ENCODE data around the gene TWIST2. TPM values are rescaled to one million over a fixed set of nuclear protein-coding genes. Genes with fewer than 3 reads are reported as not detected.

The TWIST2 gene
- total RNA-seq, 4 donors from 2014 or later = 10.4 to 30.1 (median 20.8) TPM

DNA sequence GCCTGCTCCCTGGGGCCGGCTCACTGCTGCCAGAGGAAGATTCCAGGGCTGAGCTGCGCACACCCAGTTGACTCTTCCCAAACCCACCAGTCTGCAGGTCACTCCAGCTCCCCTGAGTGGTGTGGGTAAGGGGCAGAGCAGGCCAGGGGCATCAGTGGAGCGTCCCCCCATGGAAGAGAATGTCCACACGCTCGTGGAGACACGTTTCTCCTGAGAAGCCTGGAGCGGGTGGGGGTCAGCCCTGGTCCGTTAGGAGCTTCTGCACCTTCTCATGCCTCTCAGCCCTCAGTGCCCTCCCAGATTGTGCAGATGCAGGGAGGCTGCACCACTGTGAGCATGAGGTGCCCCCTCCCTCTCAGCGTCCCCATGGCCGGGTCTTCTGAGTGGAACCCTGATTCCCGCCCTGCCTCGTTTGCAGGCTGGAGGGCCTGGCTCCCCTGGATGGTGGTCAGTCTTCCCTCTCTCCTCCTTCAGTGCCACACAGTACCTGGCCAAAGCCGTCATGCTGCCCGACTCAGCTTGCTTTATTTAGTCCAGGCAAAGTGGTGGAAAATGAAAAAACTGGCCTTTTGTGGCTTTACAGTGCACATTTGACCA, 37.0 kb downstream of the TWIST2 start:
- DNase-seq = no peak

GRCh38 chr2:238886453-238887094, 38.7 kb downstream of the TWIST2 start:
- no peaks in the 10 kb centered on the region for H3K9me3 ChIP-seq
- 42 to 62% methylated on average over 13 of the region's 13 CpGs for whole genome bisulfite sequencing, 2 donors

More for the DNA sequence above, 37.0 kb downstream of the TWIST2 start:
- Histone ChIP-seq H3K9me3 (no peaks in the 10 kb centered on the region), H3K4me3 (replicated peaks in 1 of 3) (no peak overlapping the region), H3K36me3 (no peaks in the 10 kb centered on the region), H3K4me1 (peaks cover 0 to 5% of the 10 kb centered on the region in 2 donors), H3K27ac (no peak overlapping the region), H3K27me3 (no peaks in the 10 kb centered on the region)
- intact Hi-C loops (cut with DNase I) = loop anchor here (5.0 kb wide), 1 partner anchor 42 kb away; no protein-coding TSS in a partner anchor
- WGBS, 2 donors = 89 to 95% methylated on average over 12 to 14 of the region's 14 CpGs
- TF ChIP-seq, protein P1, sequence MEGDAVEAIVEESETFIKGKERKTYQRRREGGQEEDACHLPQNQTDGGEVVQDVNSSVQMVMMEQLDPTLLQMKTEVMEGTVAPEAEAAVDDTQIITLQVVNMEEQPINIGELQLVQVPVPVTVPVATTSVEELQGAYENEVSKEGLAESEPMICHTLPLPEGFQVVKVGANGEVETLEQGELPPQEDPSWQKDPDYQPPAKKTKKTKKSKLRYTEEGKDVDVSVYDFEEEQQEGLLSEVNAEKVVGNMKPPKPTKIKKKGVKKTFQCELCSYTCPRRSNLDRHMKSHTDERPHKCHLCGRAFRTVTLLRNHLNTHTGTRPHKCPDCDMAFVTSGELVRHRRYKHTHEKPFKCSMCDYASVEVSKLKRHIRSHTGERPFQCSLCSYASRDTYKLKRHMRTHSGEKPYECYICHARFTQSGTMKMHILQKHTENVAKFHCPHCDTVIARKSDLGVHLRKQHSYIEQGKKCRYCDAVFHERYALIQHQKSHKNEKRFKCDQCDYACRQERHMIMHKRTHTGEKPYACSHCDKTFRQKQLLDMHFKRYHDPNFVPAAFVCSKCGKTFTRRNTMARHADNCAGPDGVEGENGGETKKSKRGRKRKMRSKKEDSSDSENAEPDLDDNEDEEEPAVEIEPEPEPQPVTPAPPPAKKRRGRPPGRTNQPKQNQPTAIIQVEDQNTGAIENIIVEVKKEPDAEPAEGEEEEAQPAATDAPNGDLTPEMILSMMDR (IDR thresholded peaks at IDR 0.05) = no peak
- no peak for TF ChIP-seq POLR2A (IDR thresholded peaks at IDR 0.05)

DNA sequence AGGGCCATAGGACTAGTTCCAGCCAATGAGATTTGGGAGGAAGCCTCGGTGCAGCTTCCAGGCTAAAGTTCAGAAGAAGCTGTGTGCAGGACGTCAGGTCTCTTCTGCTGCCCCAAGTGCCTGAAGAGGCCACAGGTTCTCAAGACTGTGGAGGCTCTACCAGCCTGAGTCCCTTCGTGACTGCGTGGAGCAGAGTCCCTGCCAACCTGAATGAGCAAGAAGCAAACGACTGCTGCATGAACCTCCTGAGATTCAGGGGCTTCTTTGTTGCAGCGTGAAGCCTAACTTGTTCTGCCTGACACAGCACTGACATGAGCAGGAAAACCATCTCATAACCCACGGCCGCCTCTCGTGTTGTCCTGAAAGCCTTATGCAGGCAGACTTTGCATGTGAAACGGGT, 39.7 kb downstream of the TWIST2 start:
- no peak overlapping the region for H3K27ac ChIP-seq
- no peak overlapping the region for H3K4me3 ChIP-seq (replicated peaks in 1 of 3)
- H3K9me3 ChIP-seq = no peaks in the 10 kb centered on the region
- intact Hi-C loops (cut with DNase I) = no loop called here
- peaks cover 0 to 5% of the 10 kb centered on the region in 2 donors for H3K4me1 ChIP-seq
- DNase-seq = no peak
- WGBS, 2 donors = 91% methylated on average over 10 of the region's 10 CpGs
- no peak for TF ChIP-seq POLR2A (IDR thresholded peaks at IDR 0.05)
- TF ChIP-seq, protein P1 (IDR thresholded peaks at IDR 0.05) = no peak
- no peaks in the 10 kb centered on the region for H3K36me3 ChIP-seq
- no peaks in the 10 kb centered on the region for H3K27me3 ChIP-seq

More at GRCh38 chr2:238886453-238887094, 38.7 kb downstream of the TWIST2 start:
- Histone ChIP-seq H3K4me1 (peaks cover 0 to 5% of the 10 kb centered on the region in 2 donors), H3K36me3 (no peaks in the 10 kb centered on the region), H3K27me3 (no peaks in the 10 kb centered on the region), H3K27ac (no peak overlapping the region), H3K4me3 (replicated peaks in 1 of 3) (no peak overlapping the region)
- no peak for DNase-seq
- intact Hi-C loops (cut with DNase I) = no loop called here
- TF ChIP-seq, protein P1 (IDR thresholded peaks at IDR 0.05) = no peak
- no peak for TF ChIP-seq POLR2A (IDR thresholded peaks at IDR 0.05)

- Histone ChIP-seq H3K27ac (no peak overlapping the region), H3K4me3 (replicated peaks in 1 of 3) (no peak overlapping the region), H3K27me3 (no peaks in the 10 kb centered on the region), H3K4me1 (peaks cover 0 to 5% of the 10 kb centered on the region in 2 donors), H3K9me3 (no peaks in the 10 kb centered on the region), H3K36me3 (no peaks in the 10 kb centered on the region)
- 75 to 77% methylated on average over 2 of the region's 2 CpGs for WGBS, 2 donors
- intact Hi-C loops (cut with DNase I) = no loop called here
- TF ChIP-seq, protein P1 (IDR thresholded peaks at IDR 0.05) = no peak
- no peak for TF ChIP-seq POLR2A (IDR thresholded peaks at IDR 0.05)
- no peak for DNase-seq
Observed at GRCh38 chr2:238888781-238889180, 40.9 kb downstream of the TWIST2 start.

DNA sequence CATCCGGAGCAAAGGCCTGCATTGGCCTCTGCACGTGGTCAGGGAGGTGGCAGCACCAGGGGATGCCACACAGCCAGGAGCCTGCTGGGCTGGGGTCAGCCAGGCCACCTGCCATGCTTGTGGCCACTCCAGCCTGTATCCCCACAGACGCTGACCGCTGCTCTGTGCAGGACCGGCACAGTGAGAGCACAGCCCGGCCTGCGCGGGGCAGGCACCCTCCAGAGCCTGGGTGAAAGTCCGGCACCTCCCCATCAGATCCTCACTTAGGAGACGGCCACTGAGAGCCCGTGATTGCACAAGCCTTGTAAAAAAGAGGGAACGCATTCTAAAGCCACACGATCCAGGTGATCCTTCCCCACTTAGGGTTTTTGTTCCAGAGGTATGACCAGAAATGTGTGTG, 42.2 kb downstream of the TWIST2 start:
- Histone ChIP-seq H3K36me3 (no peaks in the 10 kb centered on the region), H3K4me1 (peaks cover 0 to 5% of the 10 kb centered on the region in 2 donors), H3K27me3 (no peaks in the 10 kb centered on the region), H3K9me3 (no peaks in the 10 kb centered on the region), H3K4me3 (replicated peaks in 1 of 3) (no peak overlapping the region), H3K27ac (no peak overlapping the region)
- intact Hi-C loops (cut with DNase I) = no loop called here
- WGBS, 2 donors = 93 to 95% methylated on average over 11 to 13 of the region's 13 CpGs
- no peak for TF ChIP-seq POLR2A (IDR thresholded peaks at IDR 0.05)
- TF ChIP-seq, protein P1 (IDR thresholded peaks at IDR 0.05) = no peak
- no peak for DNase-seq

Measured in thyroid gland (tissue), 4 donors.